Skeletal muscle tissue (tissue), 4 donors: ENCODE data around the gene PDE1A. TPM values are rescaled to one million over a fixed set of nuclear protein-coding genes. Genes with fewer than 3 reads are reported as not detected.

Source experiments
- H3K27ac ChIP-seq: one replicate; pipeline ENCODE4 v1.7.0; 2013; ENCODE audit warnings: mild to moderate bottlenecking, low read depth, low read length, inconsistent platforms
- H3K27me3 ChIP-seq, 3 donors: one replicate each; pipeline ENCODE4 v1.7.0; 2013; ENCODE audit warnings: low read length in 3 of 3; ENCODE audit not compliant: control insufficient read depth in 3 of 3, insufficient read depth in 3 of 3
- H3K36me3 ChIP-seq, 3 donors: one replicate each; pipeline ENCODE4 v1.7.0; 2013; ENCODE audit warnings: low read length in 3 of 3; ENCODE audit not compliant: control insufficient read depth in 3 of 3, insufficient read depth in 3 of 3
- H3K4me1 ChIP-seq, 3 donors: one replicate each; pipeline ENCODE4 v1.7.0; 2013; ENCODE audit warnings: low read length in 3 of 3, mild to moderate bottlenecking in 3 of 3; ENCODE audit not compliant: control insufficient read depth in 3 of 3, insufficient read depth in 3 of 3
- H3K4me3 ChIP-seq, 3 donors: one replicate each; pipeline ENCODE4 v1.7.0; 2013; ENCODE audit warnings: low read length in 3 of 3
- H3K9ac ChIP-seq, 3 donors: one replicate each; pipeline ENCODE4 v1.7.0; 2013; ENCODE audit warnings: low read length in 3 of 3, mild to moderate bottlenecking in 3 of 3, moderate library complexity in 2 of 3, low read depth in 1 of 3
- H3K9me3 ChIP-seq, 3 donors: one replicate each; pipeline ENCODE4 v1.7.0; 2013; ENCODE audit warnings: low read length in 3 of 3; ENCODE audit not compliant: control insufficient read depth in 3 of 3
- total RNA-seq: library from RNA; depleted of rRNA; stranded (reverse); fragments of >200 nt; gene quantifications from one replicate; pipeline ENCODE4 v1.2.3, GENCODE V29; 2014
- donor health status: Osteomylitis.

PDE1A gene
- total RNA-seq, 1 donor from 2014 or later = 9.9 TPM

GRCh38 chr2:182444806-182445205 is 18.0 kb upstream of the PDE1A start:
- H3K9ac ChIP-seq = no peak overlapping the region

GRCh38 chr2:182444170-182444569 is 17.3 kb upstream of the PDE1A start:
- H3K4me3 ChIP-seq = no peak overlapping the region
- H3K4me1 ChIP-seq = no peaks in the 10 kb centered on the region
- no peaks in the 10 kb centered on the region for H3K36me3 ChIP-seq
- H3K27ac ChIP-seq = no peak overlapping the region
- H3K27me3 ChIP-seq = no peaks in the 10 kb centered on the region
- no peak overlapping the region for H3K9ac ChIP-seq
- peaks cover 0 to 2% (median 0%) of the 10 kb centered on the region in 3 donors for H3K9me3 ChIP-seq

More at GRCh38 chr2:182444806-182445205, 18.0 kb upstream of the PDE1A start:
- no peaks in the 10 kb centered on the region for H3K4me1 ChIP-seq
- H3K9me3 ChIP-seq = peaks cover 0 to 2% (median 0%) of the 10 kb centered on the region in 3 donors
- no peaks in the 10 kb centered on the region for H3K27me3 ChIP-seq
- H3K27ac ChIP-seq = no peak overlapping the region
- H3K4me3 ChIP-seq = no peak overlapping the region
- H3K36me3 ChIP-seq = no peaks in the 10 kb centered on the region

GRCh38 chr2:182436252-182436651 is 9.4 kb upstream of the PDE1A start:
- H3K27me3 ChIP-seq = no peaks in the 10 kb centered on the region
- no peak overlapping the region for H3K9ac ChIP-seq
- no peaks in the 10 kb centered on the region for H3K4me1 ChIP-seq
- H3K4me3 ChIP-seq = no peak overlapping the region
- H3K36me3 ChIP-seq = no peaks in the 10 kb centered on the region
- H3K27ac ChIP-seq = no peak overlapping the region
- H3K9me3 ChIP-seq = no peaks in the 10 kb centered on the region

GRCh38 chr2:182435754-182436153 is 8.9 kb upstream of the PDE1A start:
- Histone ChIP-seq H3K27ac (no peak overlapping the region), H3K9me3 (no peaks in the 10 kb centered on the region), H3K4me3 (no peak overlapping the region), H3K27me3 (no peaks in the 10 kb centered on the region), H3K9ac (no peak overlapping the region), H3K36me3 (no peaks in the 10 kb centered on the region), H3K4me1 (no peaks in the 10 kb centered on the region)

- no peak overlapping the region for H3K4me3 ChIP-seq
- H3K27ac ChIP-seq = no peak overlapping the region
- no peaks in the 10 kb centered on the region for H3K27me3 ChIP-seq
- H3K9me3 ChIP-seq = no peaks in the 10 kb centered on the region
- H3K36me3 ChIP-seq = no peaks in the 10 kb centered on the region
- H3K4me1 ChIP-seq = no peaks in the 10 kb centered on the region
- H3K9ac ChIP-seq = no peak overlapping the region
These were observed 5.2 kb upstream of the PDE1A start for GRCh38 chr2:182432051-182432450.

GRCh38 chr2:182428476-182428875 is 1.6 kb upstream of the PDE1A start:
- Histone ChIP-seq H3K27me3 (no peaks in the 10 kb centered on the region), H3K9ac (no peak overlapping the region), H3K4me1 (no peaks in the 10 kb centered on the region), H3K4me3 (no peak overlapping the region), H3K36me3 (no peaks in the 10 kb centered on the region), H3K27ac (no peak overlapping the region), H3K9me3 (no peaks in the 10 kb centered on the region)

GRCh38 chr2:182426082-182426917 is 536 bp downstream of the PDE1A start:
- Histone ChIP-seq H3K9me3 (no peaks in the 10 kb centered on the region), H3K36me3 (no peaks in the 10 kb centered on the region), H3K4me1 (peaks cover 0 to 1% (median 0%) of the 10 kb centered on the region in 3 donors), H3K9ac (peak overlapping the region; percentile 27 to 69 (median 29)), H3K27ac (peak overlapping the region; percentile 21), H3K4me3 (peak overlapping the region; percentile 55 to 75 (median 60)), H3K27me3 (no peaks in the 10 kb centered on the region)

- H3K27me3 ChIP-seq = no peaks in the 10 kb centered on the region
- peaks cover 0 to 4% (median 0%) of the 10 kb centered on the region in 3 donors for H3K4me1 ChIP-seq
- peak overlapping the region in 1 of 3 donors; percentile 52 for H3K4me3 ChIP-seq
- no peak overlapping the region for H3K27ac ChIP-seq
- H3K36me3 ChIP-seq = no peaks in the 10 kb centered on the region
- H3K9me3 ChIP-seq = no peaks in the 10 kb centered on the region
- H3K9ac ChIP-seq = no peak overlapping the region
These were observed 4.0 kb downstream of the PDE1A start for GRCh38 chr2:182422864-182423263.

GRCh38 chr2:182420669-182421068 is 6.2 kb downstream of the PDE1A start:
- peaks cover 0 to 4% (median 0%) of the 10 kb centered on the region in 3 donors for H3K4me1 ChIP-seq
- H3K4me3 ChIP-seq = no peak overlapping the region
- H3K9me3 ChIP-seq = no peaks in the 10 kb centered on the region
- H3K36me3 ChIP-seq = no peaks in the 10 kb centered on the region
- no peak overlapping the region for H3K9ac ChIP-seq
- no peak overlapping the region for H3K27ac ChIP-seq
- H3K27me3 ChIP-seq = no peaks in the 10 kb centered on the region

GRCh38 chr2:182416861-182417260 is 10.0 kb downstream of the PDE1A start:
- H3K27ac ChIP-seq = no peak overlapping the region
- H3K36me3 ChIP-seq = no peaks in the 10 kb centered on the region
- no peaks in the 10 kb centered on the region for H3K27me3 ChIP-seq
- no peaks in the 10 kb centered on the region for H3K9me3 ChIP-seq
- no peak overlapping the region for H3K9ac ChIP-seq
- peaks cover 0 to 4% (median 0%) of the 10 kb centered on the region in 3 donors for H3K4me1 ChIP-seq
- no peak overlapping the region for H3K4me3 ChIP-seq
